SK-N-SH treated with all-trans-retinoic acid at 6 μM for 48 hours (cell line): ENCODE measurements around the gene ZBTB34.

Experiments used
- ATAC-seq: fragments of 200-7000 bp; cut with Tn5 transposase; 3 replicates; pipeline ENCODE4 v1.9.1; 2020; ENCODE audit warnings: mild to moderate bottlenecking, moderate library complexity
- ARNTL ChIP-seq: fragments of 450-650 bp; formaldehyde crosslinking; IDR thresholded peaks from 2 replicates; pipeline ENCODE4 v1.5.0; 2020; ENCODE audit warnings: low read depth, mild to moderate bottlenecking, moderate library complexity, borderline replicate concordance
- BACH2 ChIP-seq: fragments of 250-450 bp; sonication (Bioruptor Pico); IDR thresholded peaks from 2 replicates; pipeline ENCODE4 v1.9.0; 2021; ENCODE audit warnings: mild to moderate bottlenecking, borderline replicate concordance
- CREB5 ChIP-seq: fragments of 250-450 bp; sonication (Bioruptor Pico); IDR thresholded peaks from 2 replicates; pipeline ENCODE4 v1.5.1; 2020; ENCODE audit warnings: low read depth, mild to moderate bottlenecking, moderate library complexity
- CSDC2 ChIP-seq: fragments of 250-450 bp; sonication (Bioruptor Pico); IDR thresholded peaks from 2 replicates; pipeline ENCODE4 v1.5.0; 2020; ENCODE audit warnings: mild to moderate bottlenecking, moderate library complexity
- CSRNP3 ChIP-seq: fragments of 250-450 bp; sonication (Bioruptor Pico); IDR thresholded peaks from 2 replicates; pipeline ENCODE4 v1.5.1; 2021; ENCODE audit warnings: mild to moderate bottlenecking, moderate library complexity
- ESRRG ChIP-seq: fragments of 250-450 bp; sonication (Bioruptor Pico); IDR thresholded peaks from 2 replicates; pipeline ENCODE4 v1.6.1; 2021; ENCODE audit warnings: mild to moderate bottlenecking
- GLIS3 ChIP-seq: fragments of 250-450 bp; sonication (Bioruptor Pico); IDR thresholded peaks from 2 replicates; pipeline ENCODE4 v1.5.0; 2020; ENCODE audit warnings: mild to moderate bottlenecking, moderate library complexity
- ISL1 ChIP-seq: fragments of 250-450 bp; sonication (Bioruptor Pico); IDR thresholded peaks from 2 replicates; pipeline ENCODE4 v2.1.2; 2022; ENCODE audit warnings: mild to moderate bottlenecking, moderate library complexity
- PATZ1 ChIP-seq: fragments of 250-450 bp; sonication (Bioruptor Pico); IDR thresholded peaks from 2 replicates; pipeline ENCODE4 v1.8.0; 2020; ENCODE audit warnings: mild to moderate bottlenecking, moderate library complexity, borderline replicate concordance
- PPARA ChIP-seq: fragments of 250-450 bp; sonication (Bioruptor Pico); IDR thresholded peaks from 2 replicates; pipeline ENCODE4 v1.5.0; 2020; ENCODE audit warnings: mild to moderate bottlenecking, borderline replicate concordance
- RARB ChIP-seq: fragments of 250-450 bp; sonication (Bioruptor Pico); IDR thresholded peaks from 2 replicates; pipeline ENCODE4 v1.8.0; 2021; ENCODE audit warnings: mild to moderate bottlenecking, moderate library complexity
- TCF4 ChIP-seq: fragments of 250-450 bp; sonication (Bioruptor Pico); IDR thresholded peaks from 2 replicates; pipeline ENCODE4 v1.8.0; 2021; ENCODE audit warnings: mild to moderate bottlenecking, moderate library complexity, borderline replicate concordance
- TSHZ2 ChIP-seq: fragments of 250-450 bp; sonication (Bioruptor Pico); IDR thresholded peaks from 2 replicates; pipeline ENCODE4 v1.5.0; 2020; ENCODE audit warnings: mild to moderate bottlenecking, moderate library complexity
- ZC3H10 ChIP-seq: fragments of 250-450 bp; sonication (Bioruptor Pico); IDR thresholded peaks from 2 replicates; pipeline ENCODE4 v1.5.1; 2021; ENCODE audit warnings: mild to moderate bottlenecking, moderate library complexity
- ZFP3 ChIP-seq: fragments of 250-450 bp; sonication (Bioruptor Pico); IDR thresholded peaks from 2 replicates; pipeline ENCODE4 v1.5.0; 2020; ENCODE audit warnings: mild to moderate bottlenecking, moderate library complexity
- ZFP30 ChIP-seq: fragments of 450-650 bp; formaldehyde crosslinking; IDR thresholded peaks from 2 replicates; pipeline ENCODE4 v1.5.0; 2022; ENCODE audit warnings: mild to moderate bottlenecking, moderate library complexity
- ZNF565 ChIP-seq: fragments of 450-650 bp; formaldehyde crosslinking; conservative IDR thresholded peaks from 2 replicates; pipeline ENCODE4 v1.5.0; 2020; ENCODE audit warnings: low read depth, mild to moderate bottlenecking, moderate library complexity
- ZNF70 ChIP-seq: fragments of 450-650 bp; formaldehyde crosslinking; IDR thresholded peaks from 2 replicates; pipeline ENCODE4 v1.5.0; 2020; ENCODE audit warnings: mild to moderate bottlenecking, moderate library complexity

ZBTB34 gene

GRCh38 chr9:126914458-126915280, 54.2 kb downstream of the ZBTB34 start, which contains the start of gene RALGPS1:
Gene RALGPS1, plus strand, starts transcription at chr9:126914782. Its CDS starts 47,508 bp downstream, at chr9:126962290.
- ATAC-seq = peak; percentile 100
- no peak for TF ChIP-seq ZFP30 (CRISPR knock-in tag)
- TF ChIP-seq ESRRG (CRISPR knock-in tag) = no peak
- no peak for TF ChIP-seq ZNF70 (CRISPR knock-in tag)
- no peak for TF ChIP-seq ZNF565 (CRISPR knock-in tag)
- TF ChIP-seq CREB5 (CRISPR knock-in tag) = no peak
- no peak for TF ChIP-seq CSRNP3
- TF ChIP-seq ARNTL (CRISPR knock-in tag) = no peak
- no peak for TF ChIP-seq PPARA (CRISPR knock-in tag)
- no peak for TF ChIP-seq RARB (CRISPR knock-in tag)

GRCh38 chr9:126915281-126915816, 54.9 kb downstream of the ZBTB34 start:
- TF ChIP-seq ZFP30 (CRISPR knock-in tag) (no peak), CSDC2 (CRISPR knock-in tag) (no peak), PATZ1 (CRISPR knock-in tag) (no peak), ZFP3 (CRISPR knock-in tag) (no peak), ARNTL (CRISPR knock-in tag) (no peak), ZC3H10 (CRISPR knock-in tag) (no peak), GLIS3 (no peak), RARB (CRISPR knock-in tag) (no peak), ZNF565 (CRISPR knock-in tag) (no peak), TSHZ2 (no peak), BACH2 (CRISPR knock-in tag) (no peak)
- no peak for ATAC-seq

GRCh38 chr9:126915846-126916543, 55.6 kb downstream of the ZBTB34 start:
- ATAC-seq = no peak

More at GRCh38 chr9:126915846-126916543, 55.6 kb downstream of the ZBTB34 start:
- TF ChIP-seq RARB (CRISPR knock-in tag) (no peak), CSDC2 (CRISPR knock-in tag) (no peak), PATZ1 (CRISPR knock-in tag) (no peak), ISL1 (CRISPR knock-in tag) (no peak), TCF4 (CRISPR knock-in tag) (no peak), GLIS3 (no peak)
